H9 (cell line): Measurements from ENCODE around the gene CD58. TPM values are rescaled to one million over a fixed set of nuclear protein-coding genes. Genes with fewer than 3 reads are reported as not detected.

Experiments
- DNase-seq: peaks from one replicate; pipeline ENCODE4 v3.0.0-alpha.2; 2017
- H2AFZ ChIP-seq: one replicate; pipeline ENCODE4 v1.6.1; 2013; ENCODE audit warnings: mild to moderate bottlenecking, low read length, control low read depth, moderate library complexity
- H2AK5ac ChIP-seq: 2 replicates; pipeline ENCODE4 v1.6.1; 2013; ENCODE audit warnings: low read length, control low read depth, mixed read lengths; ENCODE audit not compliant: insufficient read length
- H2BK120ac ChIP-seq: one replicate; pipeline ENCODE4 v1.6.1; 2013; ENCODE audit warnings: low read depth, mild to moderate bottlenecking, low read length, control low read depth, inconsistent platforms; ENCODE audit not compliant: poor library complexity, severe bottlenecking
- H2BK12ac ChIP-seq: 2 replicates; pipeline ENCODE4 v1.6.1; 2013; ENCODE audit warnings: low read length, control low read depth, mixed read lengths, low read depth; ENCODE audit not compliant: insufficient read length
- H2BK15ac ChIP-seq: 2 replicates; pipeline ENCODE4 v1.6.1; 2013; ENCODE audit warnings: low read depth, low read length, control low read depth
- H2BK20ac ChIP-seq: one replicate; pipeline ENCODE4 v1.6.1; 2013; ENCODE audit warnings: low read depth, mild to moderate bottlenecking, low read length, control low read depth, inconsistent platforms; ENCODE audit not compliant: poor library complexity, severe bottlenecking
- H2BK5ac ChIP-seq: 2 replicates; pipeline ENCODE4 v1.6.1; 2013; ENCODE audit warnings: low read length, control low read depth, mixed read lengths; ENCODE audit not compliant: insufficient read length
- H3K14ac ChIP-seq: 2 replicates; pipeline ENCODE4 v1.6.1; 2013; ENCODE audit warnings: low read length, control low read depth; ENCODE audit not compliant: insufficient read depth
- H3K18ac ChIP-seq: 2 replicates; pipeline ENCODE4 v1.6.1; 2013; ENCODE audit warnings: low read depth, mild to moderate bottlenecking, mixed read lengths, low read length, control low read depth; ENCODE audit not compliant: insufficient read length
- H3K23ac ChIP-seq: 2 replicates; pipeline ENCODE4 v1.6.1; 2013; ENCODE audit warnings: low read length, control low read depth, mixed read lengths, low read depth; ENCODE audit not compliant: insufficient read length
- H3K23me2 ChIP-seq: 2 replicates; pipeline ENCODE4 v1.6.1; 2013; ENCODE audit warnings: low read depth, mild to moderate bottlenecking, mixed read lengths, low read length, control low read depth; ENCODE audit not compliant: insufficient read length, poor library complexity, severe bottlenecking
- H3K27ac ChIP-seq: 2 replicates; pipeline ENCODE4 v1.5.1; 2013; ENCODE audit warnings: low read length, control low read depth, mixed read lengths, low read depth; ENCODE audit not compliant: insufficient read length
- H3K27me3 ChIP-seq: 2 replicates; pipeline ENCODE4 v1.6.1; 2013; ENCODE audit warnings: low read length, control low read depth, inconsistent platforms; ENCODE audit not compliant: insufficient read depth
- H3K4ac ChIP-seq: 2 replicates; pipeline ENCODE4 v1.6.1; 2013; ENCODE audit warnings: low read depth, mild to moderate bottlenecking, control low read depth, inconsistent platforms, low read length, moderate library complexity
- H3K4me1 ChIP-seq: 2 replicates; pipeline ENCODE4 v1.6.1; 2013; ENCODE audit warnings: low read length, control low read depth, inconsistent platforms; ENCODE audit not compliant: insufficient read depth
- H3K4me2 ChIP-seq: 2 replicates; pipeline ENCODE4 v1.6.1; 2013; ENCODE audit warnings: low read length, control low read depth, mixed read lengths; ENCODE audit not compliant: insufficient read length, insufficient read depth
- H3K56ac ChIP-seq: 2 replicates; pipeline ENCODE4 v1.6.1; 2013; ENCODE audit warnings: low read depth, mild to moderate bottlenecking, mixed read lengths, low read length, control low read depth; ENCODE audit not compliant: insufficient read length
- H3K79me1 ChIP-seq: 2 replicates; pipeline ENCODE4 v1.6.1; 2013; ENCODE audit warnings: low read depth, mild to moderate bottlenecking, moderate library complexity, low read length, control low read depth, inconsistent platforms; ENCODE audit not compliant: insufficient read depth, poor library complexity, severe bottlenecking
- H3K79me2 ChIP-seq: 2 replicates; pipeline ENCODE4 v1.6.1; 2013; ENCODE audit warnings: low read length, control low read depth, inconsistent platforms; ENCODE audit not compliant: insufficient read depth
- H3K9ac ChIP-seq: 2 replicates; pipeline ENCODE4 v1.6.1; 2013; ENCODE audit warnings: low read length, control low read depth, mixed read lengths; ENCODE audit not compliant: insufficient read length; ENCODE audit errors: extremely low read depth
- H3K9me3 ChIP-seq: one replicate; pipeline ENCODE4 v1.6.1; 2013; ENCODE audit warnings: low read depth, low read length, inconsistent platforms; ENCODE audit not compliant: control insufficient read depth
- H3T11ph ChIP-seq: one replicate; pipeline ENCODE4 v1.6.1; 2013; ENCODE audit warnings: mild to moderate bottlenecking, low read length, control low read depth, inconsistent platforms
- H4K20me1 ChIP-seq: one replicate; pipeline ENCODE4 v1.6.1; 2013; ENCODE audit not compliant: control insufficient read depth, insufficient read length, insufficient read depth
- H4K5ac ChIP-seq: 2 replicates; pipeline ENCODE4 v1.6.1; 2013; ENCODE audit warnings: low read depth, mild to moderate bottlenecking, mixed read lengths, low read length, control low read depth; ENCODE audit not compliant: insufficient read length
- H4K8ac ChIP-seq: replicated peaks from 2 replicates; pipeline ENCODE4 v1.6.1; 2013; ENCODE audit warnings: low read length, control low read depth, mixed read lengths, low read depth; ENCODE audit not compliant: insufficient read length
- H4K91ac ChIP-seq: 2 replicates; pipeline ENCODE4 v1.6.1; 2013; ENCODE audit warnings: low read depth, mild to moderate bottlenecking, moderate library complexity, mixed read lengths, low read length, control low read depth; ENCODE audit not compliant: insufficient read length
- H3K27ac Mint-ChIP-seq, 3 experiments: 2 replicates in 2 of 3; 3 replicates in 1 of 3; pipeline ENCODE4 v1.8.0; 2020 to 2021; ENCODE audit warnings: mixed read lengths in 3 of 3, mild to moderate bottlenecking in 1 of 3, moderate library complexity in 1 of 3
- H3K27me3 Mint-ChIP-seq: 2 replicates; pipeline ENCODE4 v1.8.0; 2021; ENCODE audit warnings: low read depth, mild to moderate bottlenecking, moderate library complexity, mixed read lengths
- H3K36me3 Mint-ChIP-seq, 3 experiments: 2 replicates in 2 of 3; 3 replicates in 1 of 3; pipeline ENCODE4 v1.8.0; 2020 to 2021; ENCODE audit warnings: low read depth in 3 of 3, mixed read lengths in 3 of 3; ENCODE audit not compliant: insufficient read depth in 1 of 3
- H3K4me1 Mint-ChIP-seq, 2 experiments: 2 replicates each; pipeline ENCODE4 v1.8.0; 2020; ENCODE audit warnings: mixed read lengths in 2 of 2
- H3K4me3 Mint-ChIP-seq, 2 experiments: 2 replicates in 1 of 2; 3 replicates in 1 of 2; pipeline ENCODE4 v1.8.0; 2020 to 2021; ENCODE audit warnings: mild to moderate bottlenecking in 2 of 2, mixed read lengths in 2 of 2, moderate library complexity in 1 of 2
- H3K9me3 Mint-ChIP-seq, 2 experiments: 2 replicates in 1 of 2; 3 replicates in 1 of 2; pipeline ENCODE4 v1.8.0; 2020; ENCODE audit warnings: mild to moderate bottlenecking in 2 of 2, mixed read lengths in 2 of 2, moderate library complexity in 1 of 2
- CTCF ChIP-seq: fragments of 200-600 bp; sonication (generic); conservative IDR thresholded peaks from 3 replicates; pipeline ENCODE4 v1.8.0; 2021; ENCODE audit warnings: antibody characterized with exemption, mild to moderate bottlenecking
- WGBS: extraction: QIAGEN DNeasy Blood & Tissue Kit; methylation state at CpG from one replicate; pipeline ENCODE4 v1.1.7; 2013; ENCODE audit warnings: missing lambda C conversion rate, low lambda C conversion rate, mixed read lengths; ENCODE audit not compliant: insufficient read length; ENCODE audit errors: extremely low coverage; 5-methylcytosine and 5-hydroxymethylcytosine counted together
- total RNA-seq: library from RNA; stranded (reverse); gene quantifications from 2 replicates; pipeline ENCODE4 v1.2.1, GENCODE V29; 2021

Gene CD58
- total RNA-seq, 1 experiment from 2014 or later = 4.3 TPM

GRCh38 chr1:116559304-116559761, 11.5 kb downstream of the CD58 start:
- H3K27me3 ChIP-seq = no peaks in the 10 kb centered on the region
- Mint-ChIP-seq H3K9me3 (peaks cover 17 to 19% of the 10 kb centered on the region in 2 experiments), H3K36me3 (peaks cover 11 to 21% (median 19%) of the 10 kb centered on the region in 3 experiments), H3K4me1 (peaks cover 0 to 3% of the 10 kb centered on the region in 2 experiments; a peak in 2 of 4 replicates), H3K27ac (peak overlapping the region in 1 of 3 experiments; percentile 11; a peak in 2 of 7 replicates), H3K4me3 (no peak overlapping the region), H3K27me3 (no peaks in the 10 kb centered on the region)
- DNase-seq = no peak
- H2BK5ac ChIP-seq = no peak overlapping the region
- no peak overlapping the region for H3T11ph ChIP-seq
- H2AK5ac ChIP-seq = no peak overlapping the region
- H2BK15ac ChIP-seq = no peak overlapping the region
- no peak overlapping the region for H4K91ac ChIP-seq
- no peak overlapping the region for H4K5ac ChIP-seq
- H3K9ac ChIP-seq = no peak overlapping the region
- H3K27ac ChIP-seq = no peak overlapping the region
- WGBS = no CpG with 5 or more reads among the region's 8 CpGs
- H3K23ac ChIP-seq = no peak overlapping the region
- H3K9me3 ChIP-seq = no peaks in the 10 kb centered on the region
- no peak overlapping the region for H2BK12ac ChIP-seq
- no peaks in the 10 kb centered on the region for H3K79me2 ChIP-seq
- no peaks in the 10 kb centered on the region for H4K20me1 ChIP-seq
- H3K18ac ChIP-seq = no peak overlapping the region
- H3K4me1 ChIP-seq = no peaks in the 10 kb centered on the region
- H3K4me2 ChIP-seq = no peak overlapping the region
- no peak overlapping the region for H2BK20ac ChIP-seq
- H3K79me1 ChIP-seq = no peaks in the 10 kb centered on the region
- no peaks in the 10 kb centered on the region for H3K23me2 ChIP-seq
- no peak for TF ChIP-seq CTCF
- no peak overlapping the region for H3K4ac ChIP-seq
- no peak overlapping the region for H2AFZ ChIP-seq
- H2BK120ac ChIP-seq = no peak overlapping the region
- no peak overlapping the region for H3K56ac ChIP-seq
- no peak overlapping the region for H3K14ac ChIP-seq
- no peak overlapping the region for H4K8ac ChIP-seq
